ENCODE data around the gene NACA2. TPM values are rescaled to one million over a fixed set of nuclear protein-coding genes. Genes with fewer than 3 reads are reported as not detected.
A peak's percentile ranks its signal among the peaks of the same experiment; 100 is the strongest.
"Not testable (repeated sequence)": the region's sequence is repeated elsewhere in the genome, so short reads cannot be mapped to it uniquely, and the experiment has no call there.

NACA2 gene
- total RNA-seq, 1 experiment from 2014 or later, result not detected

DNA sequence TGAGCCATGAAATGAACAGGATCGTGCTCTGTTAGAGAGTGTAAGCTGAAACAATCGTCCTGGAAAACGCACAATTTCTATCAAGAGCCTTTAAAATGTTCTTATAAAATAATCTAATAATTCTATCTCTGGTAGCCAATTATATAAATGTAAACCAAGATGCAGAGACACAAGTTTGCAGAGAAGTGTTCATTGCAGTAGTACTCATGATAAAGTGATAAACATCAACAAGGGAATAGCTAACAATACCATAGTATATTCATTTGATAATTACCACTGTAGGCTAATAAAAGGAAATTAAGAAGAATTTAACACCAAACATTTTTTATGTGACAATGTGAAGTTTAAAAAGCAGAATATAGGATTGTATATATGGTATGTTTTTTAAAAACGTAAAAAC, 12.4 kb downstream of the NACA2 start:
- DNase-seq (ENCODE audit: low spot score), result no peak

DNA sequence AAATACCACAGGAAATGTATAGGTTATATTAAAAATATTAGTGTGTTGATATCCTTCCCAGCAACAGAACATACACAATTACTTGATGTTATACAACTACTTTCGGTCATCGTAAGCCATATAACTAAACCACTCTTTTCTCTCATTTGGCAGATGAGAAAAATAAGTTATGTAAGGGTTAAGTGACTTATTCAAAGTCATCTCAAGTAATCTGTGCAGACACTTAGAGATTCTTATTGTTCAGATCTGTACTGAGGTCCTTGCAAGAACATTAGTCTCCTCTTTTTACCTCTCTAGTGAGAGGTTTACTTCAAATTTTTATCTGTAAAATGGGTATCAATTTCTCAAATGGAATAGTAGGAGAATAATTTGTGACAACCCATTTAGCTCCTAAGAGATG, 15.0 kb downstream of the NACA2 start:
- DNase-seq (ENCODE audit: low spot score), result no peak

DNA sequence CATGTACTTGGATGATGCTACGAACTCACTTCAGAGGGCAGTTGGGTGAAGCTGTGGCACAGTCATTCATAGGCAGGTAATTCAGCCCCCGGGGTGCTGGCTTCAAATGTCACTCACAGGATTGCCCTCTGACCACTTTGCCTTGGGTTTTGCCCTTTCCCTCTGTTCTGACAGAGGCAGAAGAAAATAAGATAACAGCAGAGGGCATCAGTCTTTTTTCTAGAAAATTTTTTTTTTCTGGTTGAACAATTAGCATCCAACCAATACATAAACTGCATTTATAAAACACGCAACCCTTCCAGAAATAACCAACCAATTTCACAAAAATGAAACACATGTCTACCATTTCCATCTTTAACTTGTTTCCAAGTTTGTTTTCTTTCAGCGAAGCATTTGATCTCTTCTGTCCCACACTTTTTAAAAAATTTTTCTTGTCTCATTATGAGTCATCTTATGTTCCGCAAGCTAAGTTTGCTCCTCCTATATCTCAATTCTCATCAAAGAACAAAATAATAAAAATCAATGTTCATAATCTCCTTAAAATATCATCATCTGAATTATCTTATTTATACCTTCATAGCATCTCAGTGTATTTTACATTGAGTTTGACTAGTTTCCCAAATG, 15.6 kb downstream of the NACA2 start:
- DNase-seq (ENCODE audit: low spot score), result no peak

DNA sequence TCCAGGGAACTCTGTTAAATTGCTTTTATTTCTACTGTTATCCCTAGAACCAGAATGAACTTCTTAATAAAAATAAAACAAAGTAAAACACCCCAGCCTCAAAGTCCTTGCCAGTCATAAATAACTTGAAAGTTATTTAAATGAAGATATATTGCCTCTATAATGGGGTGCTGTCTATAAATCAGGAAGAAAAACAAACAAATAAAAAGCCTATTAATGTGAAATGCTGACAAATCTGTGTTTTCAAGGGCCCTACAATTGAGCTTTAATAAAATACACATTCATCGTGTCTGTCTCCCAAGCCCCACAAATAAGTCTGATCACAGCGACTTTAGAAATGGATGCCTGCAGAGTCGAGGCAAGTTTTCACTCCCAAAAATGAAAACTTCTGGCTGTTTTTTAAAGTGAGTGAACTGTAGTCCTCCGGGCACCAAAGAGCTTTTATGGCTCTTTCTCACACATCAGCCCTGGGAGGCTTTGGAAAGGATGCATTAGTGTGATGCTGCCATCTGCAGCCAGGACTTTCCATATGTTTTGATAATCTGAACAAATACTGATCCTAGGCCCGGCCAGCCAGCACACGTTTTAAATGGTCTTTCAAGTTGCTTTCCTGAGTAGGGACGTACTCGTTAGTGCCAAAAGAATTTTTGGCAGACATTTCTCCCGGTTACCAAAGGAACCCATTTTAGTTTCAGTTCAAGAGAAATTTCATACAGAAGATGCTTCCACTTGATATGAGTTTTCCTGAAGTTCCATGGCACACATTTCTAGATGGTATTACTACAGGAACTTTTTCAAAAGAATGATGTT, 16.3 kb downstream of the NACA2 start:
- DNase-seq (ENCODE audit: low spot score), result peak; percentile 85

DNA sequence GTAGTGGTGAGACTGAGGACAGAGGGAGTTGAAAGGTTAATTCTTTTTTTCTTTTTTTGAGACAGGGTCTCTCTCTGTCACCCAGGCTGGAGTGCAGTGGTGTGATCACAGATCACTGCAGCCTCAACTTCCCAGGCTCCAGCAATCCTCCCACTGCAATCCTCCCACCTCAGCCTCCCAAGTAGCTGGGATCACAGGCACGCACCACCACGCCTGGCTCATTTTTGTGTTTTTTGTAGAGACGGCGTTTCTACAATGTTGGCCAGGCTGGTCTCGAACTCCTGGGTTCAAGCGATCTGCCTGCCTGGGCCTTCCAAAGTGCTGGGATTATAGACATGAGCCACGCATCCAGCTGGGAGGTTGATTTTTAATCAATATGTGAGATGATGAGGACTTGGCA, 18.5 kb downstream of the NACA2 start:
- DNase-seq (ENCODE audit: low spot score), result not testable (repeated sequence)

DNA sequence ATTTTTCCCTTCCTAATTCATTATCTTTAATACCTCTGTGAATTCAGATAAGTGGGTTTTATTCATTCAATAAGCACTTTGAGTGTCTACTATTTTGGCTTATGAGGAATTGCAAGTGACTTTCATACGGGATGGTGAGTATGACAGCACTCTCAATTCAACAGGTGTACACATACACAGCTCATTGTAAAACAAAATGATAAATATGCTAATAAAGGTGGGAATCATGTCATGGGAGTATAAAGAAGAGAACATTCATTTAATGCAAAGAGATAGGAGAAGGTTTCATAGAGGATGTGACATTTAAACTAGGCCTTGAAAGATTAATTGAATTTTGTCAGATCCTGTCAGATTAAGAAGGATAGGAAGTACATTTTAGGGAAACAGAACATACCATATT, 19.4 kb downstream of the NACA2 start:
- DNase-seq (ENCODE audit: low spot score), result no peak

DNA sequence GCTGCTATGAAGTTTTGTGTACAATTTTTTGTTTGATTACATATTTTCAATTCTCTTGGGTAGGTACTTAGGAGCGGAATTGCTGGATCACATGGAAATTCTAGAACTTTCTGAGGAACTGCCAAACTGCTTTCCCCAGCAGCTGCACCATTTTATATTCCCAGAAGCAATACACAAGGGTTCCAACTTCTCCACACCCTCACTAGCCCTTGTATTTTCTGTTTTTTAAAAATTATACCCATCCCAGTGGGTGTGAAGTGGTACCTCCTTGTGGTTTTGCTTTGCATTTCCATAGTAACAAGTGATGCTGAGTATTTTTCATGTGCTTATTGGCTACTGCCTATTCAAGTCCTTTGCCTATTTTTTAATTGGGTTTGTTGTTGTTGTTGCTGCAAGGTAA, 20.9 kb downstream of the NACA2 start:
- DNase-seq (ENCODE audit: low spot score), result no peak

DNA sequence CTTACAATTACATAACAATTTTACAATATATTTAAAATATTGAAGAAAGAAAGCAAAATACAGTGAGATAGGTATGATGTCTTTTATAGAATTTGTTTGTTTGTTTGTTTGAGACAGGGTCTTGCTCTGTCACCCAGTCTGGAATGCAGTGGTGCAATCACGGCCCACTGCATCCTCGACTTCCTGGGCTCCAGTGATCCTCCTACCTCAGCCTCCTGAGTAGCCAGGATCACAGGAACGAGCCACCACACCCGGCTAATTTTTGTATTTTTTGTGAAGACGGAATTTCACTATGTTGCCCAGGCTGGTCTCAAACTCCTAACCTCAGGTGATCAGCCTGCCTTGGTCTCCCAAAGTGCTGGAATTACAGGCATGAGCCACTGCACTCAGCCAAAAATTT, 21.5 kb downstream of the NACA2 start:
- DNase-seq (ENCODE audit: low spot score), result not testable (repeated sequence)

DNA sequence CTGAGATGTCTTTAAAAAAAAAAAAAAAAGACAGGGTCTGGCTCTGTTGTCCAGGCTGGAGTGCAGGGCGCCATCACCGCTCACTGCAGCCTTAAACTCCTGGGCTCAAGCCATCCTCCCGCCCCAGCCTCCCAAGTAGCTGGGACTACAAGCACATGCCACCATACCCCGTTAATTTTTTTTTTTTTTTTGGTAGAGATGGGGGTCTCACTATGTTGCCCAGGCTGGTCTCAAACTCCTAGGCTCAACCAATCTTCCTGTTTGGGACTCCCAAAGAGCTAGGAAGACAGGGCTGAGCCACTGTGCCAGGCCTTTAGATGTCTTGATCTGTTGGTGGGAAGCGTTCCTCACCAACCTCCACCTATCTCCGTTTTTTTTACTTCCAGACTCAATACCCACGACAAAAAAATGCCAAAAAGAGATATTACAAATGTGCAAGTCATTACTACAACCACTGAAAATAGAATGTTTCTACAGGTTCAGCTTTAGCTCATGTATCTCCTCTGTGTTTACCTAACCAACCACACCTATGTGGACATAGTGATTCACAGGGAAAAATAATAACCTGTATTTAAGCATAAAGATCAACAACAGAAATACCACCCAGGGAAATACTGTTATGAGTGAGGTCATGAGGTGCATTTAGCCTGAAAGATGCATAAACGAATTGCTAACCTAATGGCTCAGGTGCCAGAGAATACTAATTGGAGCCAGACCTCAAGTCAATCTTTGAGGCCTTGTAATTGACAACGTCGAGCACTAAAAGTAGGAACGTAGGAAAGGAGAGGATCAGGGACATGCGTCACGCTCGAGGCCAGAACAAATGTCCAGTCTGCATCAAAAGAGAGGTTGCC, 22.6 kb downstream of the NACA2 start:
- DNase-seq (ENCODE audit: low spot score), result peak; percentile 79

DNA sequence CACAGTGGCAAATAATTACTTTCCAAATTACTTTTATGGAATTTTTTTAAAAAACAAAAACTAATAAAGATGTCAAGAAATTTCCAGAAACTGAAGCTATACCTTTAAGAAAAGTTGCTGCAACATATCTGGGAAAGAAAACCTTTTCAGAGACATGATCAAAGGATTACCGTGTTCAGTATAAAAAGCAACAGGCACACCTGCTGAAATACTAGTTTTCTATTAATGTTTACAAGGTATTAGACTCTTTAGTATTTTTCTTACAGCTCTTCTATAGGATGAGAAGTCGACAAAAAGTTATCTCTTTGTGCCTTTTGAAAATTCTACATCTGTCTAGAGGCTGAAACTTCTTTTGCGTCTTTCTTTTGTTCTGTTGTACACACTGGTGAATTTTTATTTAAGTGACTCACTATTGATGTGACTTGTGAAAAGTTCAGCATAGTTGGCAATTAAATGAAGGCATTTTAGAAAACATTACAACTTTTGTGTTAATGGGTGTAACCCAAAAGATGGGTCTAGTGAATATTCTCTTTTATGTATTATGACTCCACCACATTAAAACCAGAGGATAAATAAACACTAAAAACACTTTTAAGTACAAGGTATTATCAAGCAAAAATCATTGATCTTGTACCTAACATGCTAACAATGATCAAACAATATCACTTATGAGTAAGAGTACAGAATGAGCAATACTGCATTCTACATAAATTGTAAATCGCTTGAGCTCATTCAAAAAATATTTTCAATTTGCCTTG, 23.8 kb downstream of the NACA2 start:
- DNase-seq (ENCODE audit: low spot score), result peak; percentile 43

DNA sequence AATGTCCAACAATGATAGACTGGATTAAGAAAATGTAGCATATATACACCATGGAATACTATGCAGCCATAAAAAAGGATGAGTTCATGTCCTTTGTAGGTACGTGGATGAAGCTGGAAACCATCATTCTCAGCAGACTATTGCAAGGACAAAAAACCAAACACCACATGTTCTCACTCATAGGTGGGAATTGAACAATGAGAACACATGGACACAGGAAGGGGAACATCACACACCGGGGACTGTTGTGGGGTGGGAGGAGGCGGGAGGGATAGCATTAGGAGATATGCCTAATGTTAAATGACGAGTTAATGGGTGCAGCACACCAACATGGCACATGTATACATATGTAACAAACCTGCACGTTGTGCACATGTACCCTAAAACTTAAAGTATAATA, 24.6 kb downstream of the NACA2 start:
- DNase-seq (ENCODE audit: low spot score), result not testable (repeated sequence)

DNA sequence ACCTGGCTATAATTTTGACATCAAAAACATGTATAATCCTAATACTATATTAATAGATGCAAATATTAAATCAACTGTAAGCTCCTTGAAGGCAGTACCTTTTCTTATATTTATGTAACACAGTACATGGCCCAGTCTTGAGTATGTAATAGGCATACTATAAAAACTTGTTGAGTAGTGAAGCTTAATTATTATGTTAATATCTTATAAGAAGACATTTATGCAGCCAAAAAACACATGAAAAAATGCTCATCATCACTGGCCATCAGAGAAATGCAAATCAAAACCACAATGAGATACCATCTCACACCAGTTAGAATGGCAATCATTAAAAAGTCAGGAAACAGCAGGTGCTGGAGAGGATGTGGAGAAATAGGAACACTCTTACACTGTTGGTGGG, 25.2 kb downstream of the NACA2 start:
- DNase-seq (ENCODE audit: low spot score), result not testable (repeated sequence)

DNA sequence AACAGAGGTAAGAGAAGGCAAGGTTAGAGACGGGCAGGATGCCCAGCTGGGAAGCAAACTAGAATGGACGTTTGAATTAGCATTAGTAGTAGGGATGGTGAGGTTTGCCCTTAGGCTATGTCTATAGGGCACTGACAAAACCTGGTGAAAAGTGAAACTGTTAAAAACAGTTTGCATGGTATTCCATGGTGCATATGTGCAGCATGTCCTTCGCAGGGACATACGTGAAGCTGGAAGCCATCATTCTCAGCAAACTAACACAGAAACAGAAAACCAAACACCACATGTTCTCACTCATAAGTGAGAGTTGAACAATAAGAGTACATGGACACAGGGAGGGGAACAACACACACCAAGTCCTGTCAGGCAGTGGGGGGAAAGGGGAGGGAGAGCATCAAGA, 25.8 kb downstream of the NACA2 start:
- DNase-seq (ENCODE audit: low spot score), result no peak

DNA sequence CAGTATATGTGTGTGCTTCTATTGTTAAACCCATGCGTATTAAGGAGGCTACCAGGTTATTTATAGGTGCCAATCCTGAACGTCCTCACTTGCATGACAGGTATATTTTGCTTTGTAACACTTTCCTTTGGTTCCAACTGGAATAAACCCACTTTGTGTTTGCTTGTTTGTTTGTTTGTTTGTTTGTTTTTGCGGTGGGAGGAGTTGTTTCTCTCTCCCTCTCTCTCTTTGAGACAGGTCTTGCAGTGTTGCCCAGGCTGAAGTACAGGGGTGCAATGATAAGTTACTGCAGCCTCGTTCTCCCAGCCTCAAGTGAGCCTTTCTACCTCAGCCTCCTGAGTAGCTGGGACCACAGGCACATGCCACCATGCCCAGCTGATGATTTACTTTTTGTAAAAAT, 28.7 kb downstream of the NACA2 start:
- DNase-seq (ENCODE audit: low spot score), result no peak

DNA sequence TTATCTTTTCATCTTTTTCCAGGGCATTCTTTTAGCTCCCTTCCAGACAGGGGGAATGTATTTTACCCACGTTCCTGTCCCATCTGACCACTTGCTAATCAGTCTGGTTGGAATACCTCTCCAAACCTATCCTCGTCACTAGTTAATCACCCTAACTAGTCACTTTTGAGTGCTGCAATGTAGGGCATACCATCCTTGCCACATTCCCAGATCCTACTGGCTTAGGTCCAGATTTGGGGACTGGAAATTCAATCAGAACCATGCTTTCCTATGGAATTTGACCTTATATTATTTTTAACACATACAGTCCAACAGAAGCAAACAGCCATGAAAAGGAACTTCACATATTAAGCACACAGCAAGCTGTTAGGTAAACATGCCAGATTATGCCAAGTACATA, 29.7 kb downstream of the NACA2 start:
- DNase-seq (ENCODE audit: low spot score), result no peak

DNA sequence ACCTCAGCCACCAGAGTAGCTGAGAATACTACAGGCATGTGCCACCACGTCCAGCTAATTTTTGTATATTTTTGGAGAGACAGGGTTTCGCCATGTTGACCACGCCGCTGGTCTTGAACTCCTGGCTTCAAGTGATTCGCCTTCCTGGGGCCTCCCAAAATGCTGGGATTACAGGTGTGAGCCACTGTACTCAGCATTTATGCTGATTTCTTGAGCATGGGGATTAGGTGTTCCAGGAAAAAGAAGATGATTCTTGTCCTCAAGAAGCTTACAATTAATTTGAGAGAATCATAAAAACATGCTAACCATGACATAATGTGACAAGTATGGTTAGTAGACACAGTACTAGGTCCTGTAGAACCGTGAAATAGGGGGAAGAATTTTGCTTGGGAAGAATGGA, 30.9 kb downstream of the NACA2 start:
- no peak for DNase-seq (ENCODE audit: low spot score)

DNA sequence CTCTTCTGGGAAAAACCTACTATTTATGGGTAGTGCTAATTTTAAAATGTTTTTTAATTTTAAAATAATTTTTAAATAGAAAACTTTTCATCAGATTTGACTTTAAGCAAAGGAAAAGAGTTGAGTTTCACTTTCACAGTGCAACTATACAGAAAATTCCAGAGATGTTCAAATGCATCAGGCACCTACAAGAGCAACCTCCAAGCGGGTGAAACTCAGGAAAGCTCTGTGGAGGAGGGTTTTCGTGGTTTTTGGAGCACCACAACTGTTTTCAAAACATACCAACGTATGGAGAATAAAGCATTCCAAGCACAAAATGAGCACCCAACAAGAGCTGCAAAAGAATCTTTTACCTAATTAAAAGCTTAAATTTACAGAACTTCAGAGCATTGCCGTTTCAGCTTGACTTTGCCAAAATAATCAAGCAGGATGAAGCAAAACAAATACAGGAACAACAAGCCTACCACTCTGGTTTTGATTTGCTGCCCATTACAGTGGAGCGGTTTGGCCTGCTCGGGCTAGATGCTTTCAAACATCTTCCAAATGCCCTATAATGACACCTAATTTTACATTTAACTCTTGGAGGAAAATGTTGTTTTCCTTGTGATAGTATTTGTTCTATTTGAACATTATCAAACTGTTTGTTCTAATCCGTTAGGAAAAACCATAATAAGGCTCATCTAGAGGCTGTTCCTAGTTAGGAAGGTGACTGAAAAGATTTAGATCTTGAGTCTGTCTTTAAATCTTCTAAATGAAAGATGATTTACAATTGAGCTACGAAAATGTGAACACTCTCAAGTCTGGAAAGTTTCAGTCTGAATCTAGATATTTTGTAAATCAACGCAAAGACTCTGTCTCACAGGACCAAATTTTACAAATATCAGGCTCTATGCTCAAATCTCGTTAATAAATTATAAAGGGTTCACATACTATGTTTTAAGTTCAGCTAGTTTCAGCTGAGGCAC, 34.5 kb downstream of the NACA2 start:
- DNase-seq (ENCODE audit: low spot score), result no peak

DNA sequence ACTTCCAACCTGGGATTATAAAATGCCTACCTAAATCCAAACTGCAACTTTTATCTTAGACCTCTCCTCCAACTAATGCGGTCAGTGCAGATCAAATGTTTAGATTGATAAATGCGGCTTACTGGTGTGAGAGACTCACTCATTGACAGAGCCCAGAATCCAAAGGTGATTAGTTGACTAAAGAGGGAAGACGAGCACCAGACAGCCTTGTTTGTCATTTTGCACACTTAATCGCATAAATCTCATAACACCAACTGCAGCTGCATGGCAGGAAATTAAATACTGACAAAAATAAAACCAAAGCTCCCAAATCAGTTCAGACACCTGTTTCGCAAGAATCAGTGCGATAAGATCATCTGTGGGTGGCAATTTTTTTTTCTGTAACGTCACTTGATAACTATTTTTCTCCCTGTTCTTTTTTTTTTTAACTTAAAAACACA, 35.9 kb downstream of the NACA2 start:
- DNase-seq (ENCODE audit: low spot score), result no peak

DNA sequence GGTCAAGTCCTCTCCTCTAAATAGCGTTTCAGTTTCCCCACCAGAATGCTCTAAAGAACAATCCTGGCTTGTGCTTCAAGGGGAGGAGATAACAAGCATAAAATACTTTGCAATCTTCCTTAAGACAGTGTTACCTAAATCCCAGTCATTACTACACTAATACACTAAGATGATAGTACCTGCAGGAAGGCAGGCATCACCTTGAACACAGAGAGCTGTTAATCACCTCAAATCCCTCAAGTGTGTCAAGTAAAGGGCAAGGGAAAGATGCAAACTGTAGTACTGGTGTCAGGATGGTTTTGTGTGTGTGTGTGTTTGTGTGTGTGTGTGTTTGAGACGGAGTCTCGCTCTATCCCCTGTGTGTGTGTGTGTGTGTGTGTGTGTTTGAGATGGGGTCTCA, 36.8 kb downstream of the NACA2 start:
- no peak for DNase-seq (ENCODE audit: low spot score)

DNA sequence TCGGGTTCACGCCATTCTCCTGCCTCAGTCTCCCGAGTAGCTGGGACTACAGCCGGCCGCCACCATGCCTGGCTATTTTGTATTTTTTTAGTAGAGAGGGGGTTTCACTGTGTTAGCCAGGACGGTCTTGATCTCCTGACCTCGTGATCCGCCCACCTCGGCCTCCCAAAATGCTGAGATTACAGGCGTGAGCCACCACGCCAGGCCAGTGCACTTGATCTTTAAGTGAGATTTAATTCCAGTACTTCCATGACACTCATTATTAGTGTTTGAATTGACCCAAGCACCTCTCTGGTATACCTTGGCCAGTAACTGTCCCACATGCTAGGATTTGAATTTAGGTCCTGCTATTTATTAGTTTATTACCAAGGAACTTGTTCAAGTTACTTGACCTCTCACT, 38.5 kb downstream of the NACA2 start:
- DNase-seq (ENCODE audit: low spot score), result not testable (repeated sequence)

All from HT-29 (cell line).